SK-N-SH (cell line): Measurements from ENCODE around the gene IGSF3. TPM values are rescaled to one million over a fixed set of nuclear protein-coding genes. Genes with fewer than 3 reads are reported as not detected.

Source experiments
- CTCF ChIA-PET: fragments of 300-600, 350-600 bp; formaldehyde crosslinking; extraction: SDS; loops from one replicate; lab custom pipeline; 2021; lab: Yijun Ruan, JAX
- POLR2A ChIA-PET: fragments of 350-600 bp; sonication (Branson Sonifier 250); formaldehyde crosslinking; extraction: SDS; loops from one replicate; lab custom pipeline; 2020; ENCODE audit warnings: antibody characterized with exemption, inconsistent platforms; lab: Yijun Ruan, JAX
- DNase-seq: peaks from one replicate; pipeline ENCODE4 v3.0.0; 2012
- H2AFZ ChIP-seq: fragments of 200-600 bp; sonication (generic); 2 replicates; pipeline ENCODE4 v1.8.1; 2016; ENCODE audit warnings: antibody characterized with exemption, mild to moderate bottlenecking, low read depth
- H3F3A ChIP-seq: fragments of 200-600 bp; sonication (generic); replicated peaks from 2 replicates; pipeline ENCODE3; 2016; ENCODE audit warnings: antibody characterized with exemption, mild to moderate bottlenecking; ENCODE audit not compliant: insufficient read depth
- H3K27ac ChIP-seq, 2 experiments: fragments of 200-500 bp in 1 of 2; fragments of 200-600 bp in 1 of 2; sonication (Bioruptor generic) in 1 of 2; sonication (generic), shearing (Covaris generic) in 1 of 2; 2 replicates each; pipeline versions ENCODE4 v1.5.1 to v1.6.1; 2014 to 2016; ENCODE audit warnings: low read depth in 2 of 2, inconsistent platforms in 1 of 2, low read length in 1 of 2, mild to moderate bottlenecking in 1 of 2, mixed read lengths in 1 of 2
- H3K27me3 ChIP-seq: fragments of 200-600 bp; sonication (generic), shearing (Covaris generic); 2 replicates; pipeline ENCODE4 v1.6.1; 2016; ENCODE audit warnings: mixed run types; ENCODE audit not compliant: insufficient read depth
- H3K36me3 ChIP-seq, 2 experiments: fragments of 200-500 bp in 1 of 2; fragments of 200-600 bp in 1 of 2; sonication (Bioruptor generic) in 1 of 2; sonication (generic) in 1 of 2; replicated peaks in 1 of 2; 2 replicates each; pipeline versions ENCODE3 to v1.5.1; 2014 to 2016; ENCODE audit warnings: low read length in 1 of 2, mild to moderate bottlenecking in 1 of 2; ENCODE audit not compliant: insufficient read depth in 2 of 2, control insufficient read depth in 1 of 2
- H3K4me1 ChIP-seq, 2 experiments: fragments of 200-500 bp in 1 of 2; fragments of 200-600 bp in 1 of 2; sonication (Bioruptor generic) in 1 of 2; sonication (generic), shearing (Covaris generic) in 1 of 2; 2 replicates each; pipeline versions ENCODE4 v1.5.1 to v1.6.1; 2014 to 2016; ENCODE audit warnings: low read depth in 1 of 2, low read length in 1 of 2, mixed run types in 1 of 2; ENCODE audit not compliant: insufficient read depth in 2 of 2, control insufficient read depth in 1 of 2
- H3K4me2 ChIP-seq: fragments of 200-600 bp; sonication (generic), shearing (Covaris generic); 2 replicates; pipeline ENCODE4 v1.6.1; 2017; ENCODE audit warnings: mixed run types
- H3K4me3 ChIP-seq, 2 experiments: fragments of 200-500 bp in 1 of 2; fragments of 200-600 bp in 1 of 2; sonication (Bioruptor generic) in 1 of 2; sonication (generic), shearing (Covaris generic) in 1 of 2; 2 replicates each; pipeline versions ENCODE4 v1.5.1 to v1.8.1; 2014 to 2016; ENCODE audit warnings: low read depth in 2 of 2, inconsistent platforms in 1 of 2, low read length in 1 of 2, mild to moderate bottlenecking in 1 of 2, mixed read lengths in 1 of 2, moderate library complexity in 1 of 2
- H3K79me2 ChIP-seq: fragments of 200-600 bp; sonication (generic); 2 replicates; pipeline ENCODE4 v1.8.1; 2017; ENCODE audit warnings: mild to moderate bottlenecking; ENCODE audit not compliant: insufficient read depth
- H3K9ac ChIP-seq: fragments of 200-600 bp; sonication (generic); 2 replicates; pipeline ENCODE4 v1.6.1; 2017; ENCODE audit warnings: mixed run types
- H3K9me2 ChIP-seq: fragments of 200-600 bp; sonication (generic); 2 replicates; pipeline ENCODE4 v1.6.1; 2017; ENCODE audit warnings: mixed run types
- H3K9me3 ChIP-seq: fragments of 200-600 bp; sonication (generic); 2 replicates; pipeline ENCODE4 v1.6.1; 2017; ENCODE audit warnings: mixed run types, mild to moderate bottlenecking, moderate library complexity
- H4K20me1 ChIP-seq: fragments of 200-600 bp; sonication (generic); 2 replicates; pipeline ENCODE4 v1.6.1; 2017; ENCODE audit warnings: mild to moderate bottlenecking, mixed run types; ENCODE audit not compliant: insufficient read depth
- EP300 ChIP-seq, 2 experiments: IDR thresholded peaks; 2 replicates each; pipeline versions ENCODE4 v1.4.0 to v1.6.1; 2012; ENCODE audit warnings: borderline replicate concordance in 1 of 2, low read depth in 1 of 2, low read length in 1 of 2
- FOSL2 ChIP-seq: IDR thresholded peaks from 2 replicates; pipeline ENCODE4 v1.4.0; 2012; ENCODE audit warnings: low read depth, mild to moderate bottlenecking, moderate library complexity, borderline replicate concordance
- FOXJ3 ChIP-seq: sonication (generic); formaldehyde crosslinking; IDR thresholded peaks from 2 replicates; pipeline ENCODE4 v1.5.1; 2020; ENCODE audit warnings: mild to moderate bottlenecking, missing genetic modification reagents
- FOXM1 ChIP-seq: IDR thresholded peaks from 2 replicates; pipeline ENCODE4 v1.4.0; 2012; ENCODE audit warnings: low read depth, mild to moderate bottlenecking
- JUND ChIP-seq: IDR thresholded peaks from 2 replicates; pipeline ENCODE4 v1.4.0; 2012
- MXI1 ChIP-seq: IDR thresholded peaks from 2 replicates; pipeline ENCODE4 v1.6.1; 2012; ENCODE audit warnings: mild to moderate bottlenecking, low read depth, low read length, improper control_type of control experiment
- NFIC ChIP-seq: IDR thresholded peaks from 2 replicates; pipeline ENCODE4 v1.4.0; 2012; ENCODE audit warnings: borderline replicate concordance
- PBX3 ChIP-seq: IDR thresholded peaks from 2 replicates; pipeline ENCODE4; 2012
- POLR2AphosphoS5 ChIP-seq: IDR thresholded peaks from 2 replicates; pipeline ENCODE4 v1.6.1; 2012; ENCODE audit warnings: low read depth, low read length
- RCOR1 ChIP-seq: fragments of 150-350 bp; IDR thresholded peaks from 2 replicates; pipeline ENCODE4 v1.6.1; 2017; ENCODE audit warnings: antibody characterized with exemption, low read length
- RFX5 ChIP-seq: IDR thresholded peaks from 2 replicates; pipeline ENCODE4 v1.6.1; 2012; ENCODE audit warnings: mild to moderate bottlenecking, improper control_type of control experiment, low read length
- SIN3A ChIP-seq: IDR thresholded peaks from 2 replicates; pipeline ENCODE4 v1.6.1; 2012; ENCODE audit warnings: low read depth, mild to moderate bottlenecking, low read length, moderate library complexity, borderline replicate concordance
- SMC3 ChIP-seq: IDR thresholded peaks from 2 replicates; pipeline ENCODE4 v1.6.1; 2012; ENCODE audit warnings: low read depth, low read length, improper control_type of control experiment
- TAF1 ChIP-seq: IDR thresholded peaks from 2 replicates; pipeline ENCODE4 v1.6.1; 2012; ENCODE audit warnings: low read depth, mild to moderate bottlenecking, low read length, moderate library complexity, borderline replicate concordance
- TCF12 ChIP-seq: IDR thresholded peaks from 2 replicates; pipeline ENCODE4 v1.4.0; 2012
- TEAD4 ChIP-seq: IDR thresholded peaks from 2 replicates; pipeline ENCODE4 v1.4.0; 2012; ENCODE audit warnings: mild to moderate bottlenecking, borderline replicate concordance; ENCODE audit not compliant: insufficient read depth
- YY1 ChIP-seq: IDR thresholded peaks from 2 replicates; pipeline ENCODE4 v1.4.0; 2012; ENCODE audit warnings: low read depth, mild to moderate bottlenecking
- ZBTB33 ChIP-seq: IDR thresholded peaks from 2 replicates; pipeline ENCODE4 v1.4.0; 2012; ENCODE audit warnings: low read depth, borderline replicate concordance
- WGBS: methylation state at CpG from one replicate; pipeline ENCODE4 v1.1.6; 2017; ENCODE audit warnings: low lambda C conversion rate; 5-methylcytosine and 5-hydroxymethylcytosine counted together
- polyA plus RNA-seq, 3 experiments: library from polyadenylated mRNA; depleted of rRNA; stranded (reverse); fragments of >200 nt; gene quantifications; 2 replicates each; pipeline ENCODE4 v1.2.3, GENCODE V29; 2012
- small RNA-seq, 7 experiments: library from RNA; depleted of rRNA; stranded (forward); fragments of <200 nt; gene quantifications; one replicate each; pipeline ENCODE3, GENCODE V24; 2012
- TF ChIP-seq, protein P1 (sequence below): fragments of 150-350 bp; IDR thresholded peaks from 2 replicates; pipeline ENCODE4 v1.6.1; 2016; ENCODE audit warnings: mild to moderate bottlenecking, low read depth, low read length
- TF ChIP-seq, protein P2 (sequence below): fragments of 200-600 bp; sonication (generic); IDR thresholded peaks from 2 replicates; pipeline ENCODE4 v1.6.1; 2017; ENCODE audit warnings: antibody characterized with exemption, mild to moderate bottlenecking, moderate library complexity

IGSF3 gene
- polyA plus RNA-seq, 1 of the 3 experiments (the other 2 are of a cell fraction), result 3.0 TPM

DNA sequence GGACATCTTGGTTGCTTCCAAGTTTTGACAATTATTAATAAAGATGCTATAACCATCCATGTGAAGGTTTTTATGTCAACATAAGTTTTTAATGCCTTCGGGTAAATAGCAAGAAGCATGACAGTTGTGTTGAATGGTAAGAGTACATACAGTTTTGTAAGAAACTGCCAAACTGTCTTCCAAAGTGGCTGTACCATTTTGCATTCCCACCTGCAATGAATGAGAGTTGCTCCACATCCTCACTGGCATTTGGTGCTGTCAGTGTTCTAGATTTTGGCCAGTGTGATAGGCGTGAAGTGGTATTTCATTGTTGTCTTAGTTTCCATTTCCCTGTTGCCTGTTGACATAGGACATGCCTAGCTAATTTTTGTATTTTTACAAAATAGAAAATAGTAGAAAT, 142.1 kb downstream of the IGSF3 start:
- TF ChIP-seq, protein P1, sequence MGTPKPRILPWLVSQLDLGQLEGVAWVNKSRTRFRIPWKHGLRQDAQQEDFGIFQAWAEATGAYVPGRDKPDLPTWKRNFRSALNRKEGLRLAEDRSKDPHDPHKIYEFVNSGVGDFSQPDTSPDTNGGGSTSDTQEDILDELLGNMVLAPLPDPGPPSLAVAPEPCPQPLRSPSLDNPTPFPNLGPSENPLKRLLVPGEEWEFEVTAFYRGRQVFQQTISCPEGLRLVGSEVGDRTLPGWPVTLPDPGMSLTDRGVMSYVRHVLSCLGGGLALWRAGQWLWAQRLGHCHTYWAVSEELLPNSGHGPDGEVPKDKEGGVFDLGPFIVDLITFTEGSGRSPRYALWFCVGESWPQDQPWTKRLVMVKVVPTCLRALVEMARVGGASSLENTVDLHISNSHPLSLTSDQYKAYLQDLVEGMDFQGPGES, result no peak
- TF ChIP-seq FOSL2 (no peak), EP300 (IDR thresholded peaks at IDR 0.05; ENCODE audit: borderline replicate concordance in 1 of 2, low read depth in 1 of 2, low read length in 1 of 2) (no peak), JUND (no peak), YY1 (no peak), PBX3 (no peak), RCOR1 (no peak), POLR2AphosphoS5 (no peak), SIN3A (no peak), SMC3 (no peak), RFX5 (no peak), TCF12 (no peak), FOXJ3 (CRISPR knock-in tag) (no peak), ZBTB33 (no peak), MXI1 (no peak), TEAD4 (no peak), NFIC (no peak), TAF1 (no peak), FOXM1 (no peak)
- TF ChIP-seq, protein P2, sequence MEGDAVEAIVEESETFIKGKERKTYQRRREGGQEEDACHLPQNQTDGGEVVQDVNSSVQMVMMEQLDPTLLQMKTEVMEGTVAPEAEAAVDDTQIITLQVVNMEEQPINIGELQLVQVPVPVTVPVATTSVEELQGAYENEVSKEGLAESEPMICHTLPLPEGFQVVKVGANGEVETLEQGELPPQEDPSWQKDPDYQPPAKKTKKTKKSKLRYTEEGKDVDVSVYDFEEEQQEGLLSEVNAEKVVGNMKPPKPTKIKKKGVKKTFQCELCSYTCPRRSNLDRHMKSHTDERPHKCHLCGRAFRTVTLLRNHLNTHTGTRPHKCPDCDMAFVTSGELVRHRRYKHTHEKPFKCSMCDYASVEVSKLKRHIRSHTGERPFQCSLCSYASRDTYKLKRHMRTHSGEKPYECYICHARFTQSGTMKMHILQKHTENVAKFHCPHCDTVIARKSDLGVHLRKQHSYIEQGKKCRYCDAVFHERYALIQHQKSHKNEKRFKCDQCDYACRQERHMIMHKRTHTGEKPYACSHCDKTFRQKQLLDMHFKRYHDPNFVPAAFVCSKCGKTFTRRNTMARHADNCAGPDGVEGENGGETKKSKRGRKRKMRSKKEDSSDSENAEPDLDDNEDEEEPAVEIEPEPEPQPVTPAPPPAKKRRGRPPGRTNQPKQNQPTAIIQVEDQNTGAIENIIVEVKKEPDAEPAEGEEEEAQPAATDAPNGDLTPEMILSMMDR, result no peak
- H2AFZ ChIP-seq, result no peak overlapping the region
- H3K9me2 ChIP-seq, result no peaks in the 10 kb centered on the region
- peaks cover 0 to 7% of the 10 kb centered on the region in 2 experiments for H3K36me3 ChIP-seq
- H4K20me1 ChIP-seq, result no peaks in the 10 kb centered on the region
- H3K9me3 ChIP-seq, result no peaks in the 10 kb centered on the region
- DNase-seq, result no peak
- 97% methylated on average over 2 of the region's 2 CpGs for WGBS
- H3K4me3 ChIP-seq, result no peak overlapping the region
- POLR2A ChIA-PET, result no interaction called here
- CTCF ChIA-PET, result interaction anchor here (1.0 kb wide), 1 partner anchor 15 kb away, joined by 3 read pairs; no protein-coding TSS in a partner anchor
- H3K4me2 ChIP-seq, result no peak overlapping the region
- peaks cover 15% of the 10 kb centered on the region for H3F3A ChIP-seq
- no peak overlapping the region for H3K27ac ChIP-seq
- H3K9ac ChIP-seq, result no peak overlapping the region
- no peaks in the 10 kb centered on the region for H3K4me1 ChIP-seq
- H3K79me2 ChIP-seq, result no peaks in the 10 kb centered on the region
- H3K27me3 ChIP-seq, result no peaks in the 10 kb centered on the region

Small RNA genes lying within 50 kb of the gene (small RNA-seq; reads per million reads assigned to genes)
- gene MIR320B1 (0 reads per million in 7 experiments), gene MIR548AC (0 reads per million in 7 experiments)

Other genes starting within 250 kb of the IGSF3 start
- gene CD58, start 96.7 kb downstream of the IGSF3 start, polyA plus RNA-seq (2012; rRNA removed), result 18.1 and 25.9 TPM in 2 replicates
- gene CD2, start 86.7 kb upstream of the IGSF3 start, polyA plus RNA-seq (2012; rRNA removed), result not detected in 2 replicates
- gene PTGFRN, start 242.2 kb upstream of the IGSF3 start, polyA plus RNA-seq (2012; rRNA removed), result 20.7 and 22.4 TPM in 2 replicates